A673 (cell line): ENCODE measurements around the gene SLC43A1. TPM values are rescaled to one million over a fixed set of nuclear protein-coding genes. Genes with fewer than 3 reads are reported as not detected.

Experiments used
- BruUV-seq: library from RNA; stranded (reverse); fragments of 400-500 nt; replicated peaks from 2 replicates; lab custom pipeline; 2021; lab: Mats Ljungman, UMichigan
- CTCF ChIA-PET: fragments of 300-600 bp; sonication (Branson Sonifier 250); formaldehyde crosslinking; loops from one replicate; lab custom pipeline; 2022; ENCODE audit warnings: antibody characterized with exemption; lab: Charles Lee
- POLR2A ChIA-PET: fragments of 300-600 bp; sonication (Branson Sonifier 250); formaldehyde crosslinking; loops from one replicate; lab custom pipeline; 2022; ENCODE audit warnings: antibody characterized with exemption; ENCODE audit not compliant: low non-redundant PET; lab: Charles Lee
- DNase-seq: peaks from one replicate; pipeline ENCODE4 v3.0.0-alpha.2; 2015; ENCODE audit warnings: low spot score
- H3K27ac ChIP-seq: fragments of 200-600 bp; sonication (generic); 2 replicates; pipeline ENCODE4 v1.5.1; 2016; ENCODE audit warnings: mixed run types, low read depth, mild to moderate bottlenecking, mixed read lengths, antibody characterized with exemption, low read length; ENCODE audit not compliant: poor library complexity, severe bottlenecking
- H3K27me3 ChIP-seq: fragments of 200-600 bp; sonication (generic); replicated peaks from 2 replicates; pipeline ENCODE4 v1.6.1; 2017; ENCODE audit warnings: mixed run types, low read depth, mild to moderate bottlenecking, mixed read lengths, antibody characterized with exemption, low read length; ENCODE audit not compliant: insufficient read depth, poor library complexity
- H3K36me3 ChIP-seq: fragments of 200-600 bp; sonication (generic); 2 replicates; pipeline ENCODE4 v1.6.1; 2016; ENCODE audit warnings: mixed run types, mild to moderate bottlenecking, mixed read lengths, antibody characterized with exemption, low read length; ENCODE audit not compliant: insufficient read depth, poor library complexity, severe bottlenecking
- H3K4me1 ChIP-seq: fragments of 200-600 bp; sonication (generic); 2 replicates; pipeline ENCODE4 v1.6.1; 2017; ENCODE audit warnings: mixed run types, mild to moderate bottlenecking, mixed read lengths, antibody characterized with exemption, low read length; ENCODE audit not compliant: insufficient read depth, poor library complexity, severe bottlenecking
- H3K4me3 ChIP-seq: fragments of 200-600 bp; sonication (generic); 2 replicates; pipeline ENCODE4 v1.5.1; 2016; ENCODE audit warnings: low read depth, mixed run types, mild to moderate bottlenecking, mixed read lengths, low read length; ENCODE audit not compliant: poor library complexity, severe bottlenecking
- H3K9me3 ChIP-seq: fragments of 200-600 bp; sonication (generic); 2 replicates; pipeline ENCODE4 v1.6.1; 2016; ENCODE audit warnings: mixed run types, low read depth, mild to moderate bottlenecking, mixed read lengths, antibody characterized with exemption, low read length; ENCODE audit not compliant: poor library complexity, severe bottlenecking
- EZH2 ChIP-seq: fragments of 200-600 bp; sonication (generic); IDR thresholded peaks from 2 replicates; pipeline ENCODE4 v1.6.1; 2017; ENCODE audit warnings: borderline replicate concordance, low read depth, mild to moderate bottlenecking, mixed read lengths, antibody characterized with exemption, low read length; ENCODE audit not compliant: poor library complexity, severe bottlenecking
- intact Hi-C: fragments of 100-400 bp; cut with micrococcal nuclease; formaldehyde crosslinking; loops from one replicate; pipeline ENCODE4 v1.10.0; 2022; ENCODE audit not compliant: unreplicated experiment
- total RNA-seq: library from RNA; stranded (reverse); gene quantifications from 2 replicates; pipeline ENCODE4 v1.2.3, GENCODE V29; 2021
- TF ChIP-seq, protein P1 (sequence below): fragments of 300-800, 200-600 bp; sonication (generic); conservative IDR thresholded peaks from 2 replicates; pipeline ENCODE4 v1.5.1; 2017; ENCODE audit warnings: low read depth, mild to moderate bottlenecking, antibody characterized with exemption, low read length, moderate library complexity, mixed read lengths

The SLC43A1 gene
- total RNA-seq, 1 experiment from 2014 or later = 18.4 TPM

DNA sequence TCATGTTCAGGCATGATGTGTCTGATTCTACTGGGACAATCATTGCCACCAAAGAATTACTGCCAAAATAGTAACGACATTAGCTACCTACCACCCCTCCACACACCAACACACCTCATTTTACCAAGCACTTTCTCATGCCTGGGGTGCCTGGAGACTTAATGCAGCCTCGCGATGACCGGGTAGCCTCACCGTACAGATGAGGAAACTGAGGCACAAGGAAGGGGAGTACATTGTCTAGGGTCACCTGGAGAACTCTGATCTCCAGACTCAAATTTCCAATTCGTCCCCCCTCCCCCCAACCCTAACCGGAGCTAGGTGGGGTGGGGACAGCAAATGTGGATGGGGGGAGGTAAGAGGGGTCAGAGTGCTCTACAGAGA is 57.9 kb downstream of the SLC43A1 start:
- peaks cover 25% of the 10 kb centered on the region for H3K27me3 ChIP-seq
- intact Hi-C loops = loop anchor here (1.0 to 5.0 kb wide), 5 partner anchors 23 to 1056 kb away; no protein-coding TSS in a partner anchor
- ChIA-PET POLR2A (no interaction called here), CTCF (interaction anchor here (0.6 to 2.5 kb wide), 14 partner anchors 15 to 343 kb away, joined by 3 to 21 read pairs (median 7); partner anchors contain the start of gene SLC43A1)
- H3K4me3 ChIP-seq = peak overlapping the region; percentile 59
- no peaks in the 10 kb centered on the region for H3K36me3 ChIP-seq
- DNase-seq = no peak
- no peaks in the 10 kb centered on the region for H3K9me3 ChIP-seq
- no peak for TF ChIP-seq EZH2
- TF ChIP-seq, protein P1, sequence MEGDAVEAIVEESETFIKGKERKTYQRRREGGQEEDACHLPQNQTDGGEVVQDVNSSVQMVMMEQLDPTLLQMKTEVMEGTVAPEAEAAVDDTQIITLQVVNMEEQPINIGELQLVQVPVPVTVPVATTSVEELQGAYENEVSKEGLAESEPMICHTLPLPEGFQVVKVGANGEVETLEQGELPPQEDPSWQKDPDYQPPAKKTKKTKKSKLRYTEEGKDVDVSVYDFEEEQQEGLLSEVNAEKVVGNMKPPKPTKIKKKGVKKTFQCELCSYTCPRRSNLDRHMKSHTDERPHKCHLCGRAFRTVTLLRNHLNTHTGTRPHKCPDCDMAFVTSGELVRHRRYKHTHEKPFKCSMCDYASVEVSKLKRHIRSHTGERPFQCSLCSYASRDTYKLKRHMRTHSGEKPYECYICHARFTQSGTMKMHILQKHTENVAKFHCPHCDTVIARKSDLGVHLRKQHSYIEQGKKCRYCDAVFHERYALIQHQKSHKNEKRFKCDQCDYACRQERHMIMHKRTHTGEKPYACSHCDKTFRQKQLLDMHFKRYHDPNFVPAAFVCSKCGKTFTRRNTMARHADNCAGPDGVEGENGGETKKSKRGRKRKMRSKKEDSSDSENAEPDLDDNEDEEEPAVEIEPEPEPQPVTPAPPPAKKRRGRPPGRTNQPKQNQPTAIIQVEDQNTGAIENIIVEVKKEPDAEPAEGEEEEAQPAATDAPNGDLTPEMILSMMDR = no peak
- H3K4me1 ChIP-seq = peaks cover 27% of the 10 kb centered on the region
- H3K27ac ChIP-seq = no peak overlapping the region
- BruUV-seq = no TSS peak

DNA sequence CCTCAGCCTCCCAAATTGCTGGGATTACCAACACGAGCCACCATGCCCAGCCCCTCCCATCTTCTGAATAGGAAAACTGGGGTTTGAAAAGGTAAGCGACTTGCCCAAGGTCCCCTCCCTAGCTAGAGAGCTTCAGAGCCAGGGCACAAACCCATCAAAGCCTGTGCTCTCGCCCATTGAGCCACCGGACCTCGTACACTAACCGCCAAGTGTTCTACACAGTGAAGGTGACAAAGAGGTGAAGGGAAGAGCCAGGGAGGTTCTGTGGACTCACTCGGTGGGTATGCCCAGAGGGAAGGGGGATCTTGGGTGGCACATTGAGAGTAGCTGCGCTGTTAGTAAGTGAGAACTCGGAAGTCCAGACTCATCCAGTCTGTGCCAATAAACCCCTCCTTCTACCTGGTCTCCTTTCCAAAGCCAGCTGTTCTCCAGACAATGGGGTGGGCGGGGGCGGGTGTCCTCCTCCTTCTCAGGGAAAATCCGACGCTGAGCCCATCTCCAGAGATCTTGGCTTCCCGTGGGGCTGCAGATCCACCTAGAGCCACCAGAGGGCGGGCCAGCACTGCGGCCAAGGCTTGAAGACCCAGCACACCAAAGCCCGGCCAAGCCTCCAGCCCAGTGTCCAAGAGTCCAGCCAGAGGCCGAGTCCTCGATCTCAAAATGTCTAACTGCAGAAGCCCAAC is 58.4 kb downstream of the SLC43A1 start:
- BruUV-seq = no TSS peak
- no peaks in the 10 kb centered on the region for H3K9me3 ChIP-seq
- H3K27me3 ChIP-seq = peaks cover 30% of the 10 kb centered on the region
- TF ChIP-seq EZH2 = no peak
- TF ChIP-seq, protein P1 = peak; percentile 99
- CTCF ChIA-PET = interaction anchor here (0.5 to 2.5 kb wide), 14 partner anchors 16 to 343 kb away, joined by 3 to 21 read pairs (median 4); partner anchors contain the start of gene SLC43A1
- H3K4me1 ChIP-seq = peaks cover 27% of the 10 kb centered on the region
- H3K27ac ChIP-seq = no peak overlapping the region
- DNase-seq = peak; percentile 86
- H3K36me3 ChIP-seq = no peaks in the 10 kb centered on the region
- intact Hi-C loops = loop anchor here (1.0 to 5.0 kb wide), 3 partner anchors 187 to 1056 kb away; no protein-coding TSS in a partner anchor
- POLR2A ChIA-PET = no interaction called here
- no peak overlapping the region for H3K4me3 ChIP-seq

DNA sequence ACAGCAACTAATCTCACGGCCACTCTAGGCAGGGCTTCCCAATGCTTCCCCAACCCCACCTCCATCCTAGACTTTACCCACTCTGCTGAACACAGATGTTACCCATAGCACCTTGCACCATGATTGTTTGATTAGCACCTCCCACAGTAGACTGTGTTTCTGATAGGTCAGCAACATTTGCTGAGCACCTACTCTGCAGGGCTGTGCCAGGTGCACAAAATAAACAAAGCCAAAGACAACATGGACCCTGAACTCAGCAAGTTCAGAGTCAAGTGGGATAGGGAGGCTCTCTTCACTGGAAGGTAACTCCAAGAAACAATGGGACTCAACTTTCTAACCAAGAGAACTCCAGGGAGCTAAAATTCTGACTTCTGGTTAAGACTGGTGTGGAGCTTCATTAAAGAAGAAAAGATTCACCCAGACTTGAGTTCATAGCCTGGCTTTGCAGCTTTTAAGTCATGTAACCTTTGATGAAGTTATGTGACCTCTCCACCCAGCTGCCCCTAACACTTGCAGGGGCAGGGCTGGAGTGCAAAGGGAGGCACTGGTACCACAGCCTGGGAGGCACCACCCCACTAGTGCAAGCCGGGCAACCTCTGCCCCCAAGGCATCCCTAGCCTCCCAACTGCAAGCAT is 61.8 kb downstream of the SLC43A1 start:
- no TSS peak for BruUV-seq
- Histone ChIP-seq H3K27ac (no peak overlapping the region), H3K4me1 (peaks cover 11% of the 10 kb centered on the region), H3K36me3 (no peaks in the 10 kb centered on the region), H3K9me3 (no peaks in the 10 kb centered on the region), H3K27me3 (peaks cover 32% of the 10 kb centered on the region), H3K4me3 (no peak overlapping the region)
- ChIA-PET POLR2A (no interaction called here), CTCF (no interaction called here)
- no peak for DNase-seq
- TF ChIP-seq, protein P1 = no peak
- no peak for TF ChIP-seq EZH2
- intact Hi-C loops = no loop called here
